ENCODE measurements around the gene TNFAIP3.

Gene TNFAIP3

GRCh38 chr6:137852346-137852745 lies 14.7 kb upstream of the TNFAIP3 start:
- TF ChIP-seq SPI1 (IDR thresholded peaks at IDR 0.05; ENCODE audit: borderline replicate concordance, low read depth) (no peak), POLR2AphosphoS5 (IDR thresholded peaks at IDR 0.05; ENCODE audit: low read depth) (no peak), GABPA (IDR thresholded peaks at IDR 0.05; ENCODE audit: low read depth) (no peak), REST (IDR thresholded peaks at IDR 0.05; ENCODE audit: insufficient replicate concordance, low read depth) (no peak)
- TF ChIP-seq, protein P1, sequence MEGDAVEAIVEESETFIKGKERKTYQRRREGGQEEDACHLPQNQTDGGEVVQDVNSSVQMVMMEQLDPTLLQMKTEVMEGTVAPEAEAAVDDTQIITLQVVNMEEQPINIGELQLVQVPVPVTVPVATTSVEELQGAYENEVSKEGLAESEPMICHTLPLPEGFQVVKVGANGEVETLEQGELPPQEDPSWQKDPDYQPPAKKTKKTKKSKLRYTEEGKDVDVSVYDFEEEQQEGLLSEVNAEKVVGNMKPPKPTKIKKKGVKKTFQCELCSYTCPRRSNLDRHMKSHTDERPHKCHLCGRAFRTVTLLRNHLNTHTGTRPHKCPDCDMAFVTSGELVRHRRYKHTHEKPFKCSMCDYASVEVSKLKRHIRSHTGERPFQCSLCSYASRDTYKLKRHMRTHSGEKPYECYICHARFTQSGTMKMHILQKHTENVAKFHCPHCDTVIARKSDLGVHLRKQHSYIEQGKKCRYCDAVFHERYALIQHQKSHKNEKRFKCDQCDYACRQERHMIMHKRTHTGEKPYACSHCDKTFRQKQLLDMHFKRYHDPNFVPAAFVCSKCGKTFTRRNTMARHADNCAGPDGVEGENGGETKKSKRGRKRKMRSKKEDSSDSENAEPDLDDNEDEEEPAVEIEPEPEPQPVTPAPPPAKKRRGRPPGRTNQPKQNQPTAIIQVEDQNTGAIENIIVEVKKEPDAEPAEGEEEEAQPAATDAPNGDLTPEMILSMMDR (IDR thresholded peaks at IDR 0.05; ENCODE audit: insufficient read depth, low read length): no peak
- H3K27ac ChIP-seq (replicated peaks): no peak overlapping the region
- DNase-seq (ENCODE audit: low read depth in 1 of 2, low spot score in 1 of 2): no peak
- H3K27me3 ChIP-seq (ENCODE audit: insufficient read depth, poor library complexity, severe bottlenecking): no peaks in the 10 kb centered on the region
- H3K4me3 ChIP-seq (replicated peaks; ENCODE audit: insufficient read depth, low read length): no peak overlapping the region

GRCh38 chr6:137852811-137853210 lies 14.2 kb upstream of the TNFAIP3 start:
- H3K27ac ChIP-seq (replicated peaks): no peak overlapping the region
- no peak for DNase-seq (ENCODE audit: low read depth in 1 of 2, low spot score in 1 of 2)
- H3K4me3 ChIP-seq (replicated peaks; ENCODE audit: insufficient read depth, low read length): no peak overlapping the region
- TF ChIP-seq, protein P1 (IDR thresholded peaks at IDR 0.05; ENCODE audit: insufficient read depth, low read length): no peak
- TF ChIP-seq SPI1 (IDR thresholded peaks at IDR 0.05; ENCODE audit: borderline replicate concordance, low read depth): no peak
- no peak for TF ChIP-seq GABPA (IDR thresholded peaks at IDR 0.05; ENCODE audit: low read depth)
- TF ChIP-seq POLR2AphosphoS5 (IDR thresholded peaks at IDR 0.05; ENCODE audit: low read depth): no peak
- TF ChIP-seq REST (IDR thresholded peaks at IDR 0.05; ENCODE audit: insufficient replicate concordance, low read depth): no peak
- no peaks in the 10 kb centered on the region for H3K27me3 ChIP-seq (ENCODE audit: insufficient read depth, poor library complexity, severe bottlenecking)

DNA sequence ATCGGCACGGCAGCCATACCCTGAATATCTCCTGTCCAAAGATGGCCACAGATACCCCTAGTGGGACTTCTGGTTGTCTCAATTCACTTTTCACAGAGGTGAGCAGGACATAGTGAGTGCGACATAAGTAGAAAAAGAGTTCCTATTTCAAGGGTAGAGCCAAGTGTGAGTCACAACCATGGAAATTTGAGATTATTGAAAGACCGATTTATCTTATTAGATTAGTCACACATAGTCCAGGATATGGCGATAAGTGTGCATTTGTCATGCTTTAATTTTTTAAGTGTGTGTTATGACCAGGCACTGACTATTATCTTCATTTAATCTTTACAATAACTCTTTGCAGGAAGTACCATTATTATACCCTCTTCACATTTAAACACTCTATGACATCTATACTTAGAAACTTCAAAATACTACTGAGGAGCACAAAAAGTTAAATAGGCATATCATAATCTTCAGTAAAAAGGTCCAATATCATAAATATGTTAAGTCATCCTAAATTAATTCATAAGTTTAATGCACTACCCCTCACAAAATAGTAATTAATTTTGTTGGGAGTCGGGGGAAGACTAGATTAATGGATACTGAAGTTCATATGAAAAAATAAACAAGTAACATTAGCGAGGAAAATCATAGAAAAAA lies 13.4 kb upstream of the TNFAIP3 start:
- no peak for DNase-seq (ENCODE audit: low read depth in 1 of 2, low spot score in 1 of 2)
- Histone ChIP-seq H3K27me3 (ENCODE audit: insufficient read depth, poor library complexity, severe bottlenecking) (no peaks in the 10 kb centered on the region), H3K4me3 (replicated peaks; ENCODE audit: insufficient read depth, low read length) (no peak overlapping the region), H3K27ac (replicated peaks) (no peak overlapping the region)
- TF ChIP-seq SPI1 (IDR thresholded peaks at IDR 0.05; ENCODE audit: borderline replicate concordance, low read depth) (no peak), REST (IDR thresholded peaks at IDR 0.05; ENCODE audit: insufficient replicate concordance, low read depth) (no peak), GABPA (IDR thresholded peaks at IDR 0.05; ENCODE audit: low read depth) (no peak), POLR2AphosphoS5 (IDR thresholded peaks at IDR 0.05; ENCODE audit: low read depth) (no peak)
- TF ChIP-seq, protein P1 (IDR thresholded peaks at IDR 0.05; ENCODE audit: insufficient read depth, low read length): no peak

All from HL-60 (cell line).